Epithelial cell of proximal tubule (primary cell): ENCODE results near the gene PKLR. TPM values are rescaled to one million over a fixed set of nuclear protein-coding genes. Genes with fewer than 3 reads are reported as not detected.

ENCODE experiments used
- DNase-seq: peaks from one replicate; pipeline ENCODE4 v3.0.0-alpha.2; 2011; ENCODE audit warnings: low read depth
- H3K4me3 ChIP-seq: 2 replicates; pipeline ENCODE4 v1.5.1; 2011; ENCODE audit warnings: low read depth, mild to moderate bottlenecking, low read length
- CTCF ChIP-seq: conservative IDR thresholded peaks from 2 replicates; pipeline ENCODE4 v1.5.1; 2012; ENCODE audit warnings: low read depth, mild to moderate bottlenecking, low read length
- total RNA-seq: library from RNA; depleted of rRNA; stranded (reverse); fragments of >200 nt; gene quantifications from 2 replicates; pipeline ENCODE4 v1.2.3, GENCODE V29; 2015

PKLR gene
- total RNA-seq, 1 donor from 2014 or later: not detected

DNA sequence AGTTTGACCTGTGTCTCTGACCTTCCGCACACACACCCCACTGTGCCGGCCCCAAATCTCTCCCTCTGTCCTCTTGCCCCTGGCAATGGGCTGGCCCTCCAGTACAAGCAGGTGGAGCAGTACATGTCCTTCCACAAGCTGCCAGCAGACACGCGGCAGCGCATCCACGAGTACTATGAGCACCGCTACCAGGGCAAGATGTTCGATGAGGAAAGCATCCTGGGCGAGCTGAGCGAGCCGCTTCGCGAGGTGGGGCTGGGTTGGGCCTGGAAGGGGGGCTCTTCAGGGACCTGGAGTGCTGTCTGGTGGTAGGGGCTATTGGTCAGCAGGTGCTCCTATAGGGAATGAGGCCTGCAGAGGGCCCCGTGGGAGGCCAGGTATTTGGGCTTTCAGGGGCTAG, 16.2 kb downstream of the PKLR start:
- no peak overlapping the region for H3K4me3 ChIP-seq
- no peak for DNase-seq
- TF ChIP-seq CTCF: no peak

- DNase-seq: no peak
- TF ChIP-seq CTCF: no peak
Observed at GRCh38 chr1:155284476-155284875, 16.8 kb downstream of the PKLR start.

DNA sequence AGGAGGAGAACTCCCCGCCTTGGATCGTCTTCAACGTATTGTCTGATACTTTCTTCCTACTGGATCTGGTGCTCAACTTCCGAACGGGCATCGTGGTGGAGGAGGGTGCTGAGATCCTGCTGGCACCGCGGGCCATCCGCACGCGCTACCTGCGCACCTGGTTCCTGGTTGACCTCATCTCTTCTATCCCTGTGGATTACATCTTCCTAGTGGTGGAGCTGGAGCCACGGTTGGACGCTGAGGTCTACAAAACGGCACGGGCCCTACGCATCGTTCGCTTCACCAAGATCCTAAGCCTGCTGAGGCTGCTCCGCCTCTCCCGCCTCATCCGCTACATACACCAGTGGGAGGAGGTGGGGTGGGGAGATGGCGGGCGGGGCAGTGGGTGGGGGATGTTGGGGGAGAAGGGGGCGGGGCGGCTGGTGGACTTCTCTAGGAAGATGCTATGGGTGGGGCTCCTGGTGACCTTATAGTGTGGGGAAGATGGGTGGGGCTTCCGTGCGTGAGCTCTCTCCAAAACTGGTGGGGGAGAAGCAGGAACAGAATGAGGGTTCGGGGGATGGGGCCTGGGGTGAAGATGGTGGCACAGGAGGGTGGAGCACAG, 18.6 kb downstream of the PKLR start:
- no peak for DNase-seq
- H3K4me3 ChIP-seq: no peak overlapping the region
- TF ChIP-seq CTCF: no peak

More at GRCh38 chr1:155284476-155284875, 16.8 kb downstream of the PKLR start:
- H3K4me3 ChIP-seq: no peak overlapping the region

DNA sequence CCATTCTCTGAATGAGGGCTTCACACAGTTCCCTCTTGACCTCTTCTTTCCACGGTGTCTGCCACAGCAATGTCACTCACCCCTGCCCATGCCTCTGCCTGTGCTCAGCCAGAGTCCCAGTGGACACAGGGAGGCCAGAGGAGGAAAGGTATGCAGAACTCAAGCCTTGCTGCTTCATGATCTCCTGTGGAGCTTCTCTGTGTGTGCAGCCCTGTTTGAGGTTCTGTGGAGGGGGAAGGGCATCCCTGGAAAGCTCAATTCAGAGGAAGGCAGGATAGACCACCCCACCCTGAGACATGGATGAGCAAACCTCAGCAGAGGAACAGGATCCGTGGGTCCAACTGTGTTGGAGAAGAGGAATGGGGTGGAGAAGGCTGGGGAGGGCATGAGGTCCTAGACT, 22.0 kb downstream of the PKLR start:
- DNase-seq: no peak
- no peak overlapping the region for H3K4me3 ChIP-seq
- no peak for TF ChIP-seq CTCF

DNA sequence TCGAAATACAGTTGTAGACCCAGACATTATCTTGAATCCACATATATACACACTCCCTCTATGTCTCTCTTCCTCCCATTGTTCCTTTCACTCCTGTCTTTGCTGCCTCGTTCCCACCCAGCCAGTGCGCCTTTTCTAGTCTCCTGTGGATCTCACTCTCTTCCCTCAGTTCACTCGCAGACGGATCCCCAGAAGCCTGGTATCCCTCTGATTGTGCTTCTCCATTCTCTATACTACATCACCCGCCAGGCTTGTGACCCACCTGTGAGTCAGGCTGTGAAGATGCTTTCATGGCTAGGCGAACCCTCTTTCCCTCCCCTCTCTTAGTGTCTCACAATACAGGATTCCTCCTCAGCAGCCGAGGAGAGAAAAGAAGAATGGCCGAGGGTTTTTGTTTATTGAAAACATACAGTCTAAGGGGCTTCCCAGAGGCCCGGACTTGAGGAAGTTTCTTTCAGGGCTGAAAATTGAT, 22.5 kb downstream of the PKLR start:
- no peak for DNase-seq
- peak overlapping the region; percentile 84 for H3K4me3 ChIP-seq
- TF ChIP-seq CTCF: no peak

DNA sequence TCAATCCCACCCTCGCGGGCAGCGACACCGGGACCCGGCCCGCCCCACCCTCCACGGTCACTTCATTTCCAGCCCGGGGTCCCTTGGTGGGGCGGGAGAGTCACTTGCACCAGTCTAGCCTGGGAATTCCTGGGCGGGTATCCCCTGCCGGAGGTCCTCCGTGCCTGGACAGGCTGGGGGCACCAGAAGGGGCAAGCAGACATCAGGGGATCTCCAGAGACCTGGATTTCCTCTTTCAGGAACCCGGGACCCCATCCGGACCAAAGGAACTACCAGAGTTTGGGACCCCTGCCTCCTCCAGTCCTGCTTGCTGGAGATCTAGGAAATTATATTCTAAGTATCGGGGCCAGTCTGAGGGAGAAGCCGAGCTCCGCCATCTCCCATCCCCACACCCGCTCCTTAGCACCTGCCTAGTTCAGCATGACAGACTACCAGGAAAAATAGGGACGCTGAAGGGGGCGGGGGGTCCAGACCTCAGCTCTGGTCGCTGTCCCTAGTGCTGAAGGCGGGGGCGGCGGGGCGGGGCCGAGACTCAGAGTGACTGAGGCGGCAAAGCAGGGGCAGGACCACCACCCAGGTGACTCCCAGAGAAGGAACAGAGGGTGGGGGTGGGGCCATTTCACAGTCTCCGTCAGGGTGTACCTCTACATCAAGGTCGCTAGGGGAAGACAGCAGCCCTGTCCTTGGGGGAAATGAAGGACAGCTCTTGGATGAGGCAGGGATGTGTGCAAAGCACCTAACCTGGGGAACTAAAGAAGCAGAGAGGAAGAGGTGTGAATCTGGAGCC, 23.1 kb downstream of the PKLR start:
- TF ChIP-seq CTCF: peak; percentile 46
- DNase-seq: no peak

More for the DNA sequence above, 23.1 kb downstream of the PKLR start:
- peak overlapping the region; percentile 84 for H3K4me3 ChIP-seq
